Duodenal mucosa (tissue), 2 donors: ENCODE data around the gene SLC17A7.
"Not testable (repeated sequence)": the region's sequence is repeated elsewhere in the genome, so short reads cannot be mapped to it uniquely, and the experiment has no call there.

Experiments
- H3K27ac ChIP-seq: one replicate; pipeline ENCODE4 v1.7.0; 2013; ENCODE audit warnings: low read depth, low read length
- H3K27me3 ChIP-seq, 2 donors: one replicate each; pipeline ENCODE4 v1.7.0; 2013; ENCODE audit warnings: low read length in 2 of 2, control low read depth in 1 of 2; ENCODE audit not compliant: insufficient read depth in 2 of 2, control insufficient read depth in 1 of 2
- H3K36me3 ChIP-seq, 2 donors: one replicate each; pipeline ENCODE4 v1.7.0; 2013; ENCODE audit warnings: low read length in 2 of 2, control low read depth in 1 of 2; ENCODE audit not compliant: insufficient read depth in 2 of 2, control insufficient read depth in 1 of 2
- H3K4me1 ChIP-seq, 2 donors: one replicate each; pipeline ENCODE4 v1.7.0; 2013; ENCODE audit warnings: low read length in 2 of 2, control low read depth in 1 of 2; ENCODE audit not compliant: insufficient read depth in 2 of 2, control insufficient read depth in 1 of 2
- H3K4me3 ChIP-seq, 2 donors: one replicate each; pipeline ENCODE4 v1.7.0; 2013; ENCODE audit warnings: low read length in 2 of 2, low read depth in 1 of 2
- H3K9ac ChIP-seq, 2 donors: one replicate each; pipeline ENCODE4 v1.7.0; 2013; ENCODE audit warnings: low read length in 2 of 2, low read depth in 1 of 2
- H3K9me3 ChIP-seq, 2 donors: one replicate each; pipeline ENCODE4 v1.7.0; 2013; ENCODE audit warnings: low read length in 2 of 2, control low read depth in 1 of 2; ENCODE audit not compliant: control insufficient read depth in 1 of 2

Gene SLC17A7

GRCh38 chr19:49469828-49470614, 28.7 kb upstream of the SLC17A7 start:
- Histone ChIP-seq H3K4me1 (peaks cover 8 to 13% of the 10 kb centered on the region in 2 donors), H3K36me3 (peaks cover 0 to 17% of the 10 kb centered on the region in 2 donors), H3K9me3 (no peaks in the 10 kb centered on the region), H3K9ac (no peak overlapping the region), H3K27ac (peak overlapping the region; percentile 56), H3K4me3 (no peak overlapping the region), H3K27me3 (no peaks in the 10 kb centered on the region)

GRCh38 chr19:49468746-49469447, 27.6 kb upstream of the SLC17A7 start:
- no peaks in the 10 kb centered on the region for H3K9me3 ChIP-seq
- H3K4me3 ChIP-seq: no peak overlapping the region
- no peaks in the 10 kb centered on the region for H3K27me3 ChIP-seq
- H3K36me3 ChIP-seq: peaks cover 4 to 27% of the 10 kb centered on the region in 2 donors
- peaks cover 8 to 10% of the 10 kb centered on the region in 2 donors for H3K4me1 ChIP-seq
- peak overlapping the region; percentile 42 for H3K27ac ChIP-seq
- no peak overlapping the region for H3K9ac ChIP-seq

DNA sequence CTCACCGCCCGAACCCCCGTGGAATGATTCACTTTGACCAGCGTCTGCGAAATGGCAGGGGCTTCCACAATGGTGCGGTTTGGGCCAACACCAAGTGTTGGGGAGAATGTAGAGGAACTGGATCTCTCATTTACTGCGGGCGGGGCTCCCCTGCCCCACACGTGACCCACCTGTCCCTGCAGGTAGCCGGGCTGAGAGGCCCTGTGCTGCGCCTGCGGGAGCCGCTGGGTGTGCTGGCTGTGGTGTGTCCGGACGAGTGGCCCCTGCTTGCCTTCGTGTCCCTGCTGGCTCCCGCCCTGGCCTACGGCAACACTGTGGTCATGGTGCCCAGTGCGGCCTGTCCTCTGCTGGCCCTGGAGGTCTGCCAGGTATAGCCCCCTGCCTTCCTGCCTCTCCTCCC, 26.9 kb upstream of the SLC17A7 start:
- no peak overlapping the region for H3K9ac ChIP-seq
- no peak overlapping the region for H3K27ac ChIP-seq
- H3K9me3 ChIP-seq: no peaks in the 10 kb centered on the region
- peaks cover 4 to 29% of the 10 kb centered on the region in 2 donors for H3K36me3 ChIP-seq
- peaks cover 5 to 8% of the 10 kb centered on the region in 2 donors for H3K4me1 ChIP-seq
- H3K27me3 ChIP-seq: no peaks in the 10 kb centered on the region
- no peak overlapping the region for H3K4me3 ChIP-seq

- peaks cover 7 to 37% of the 10 kb centered on the region in 2 donors for H3K36me3 ChIP-seq
These were observed 24.0 kb upstream of the SLC17A7 start for GRCh38 chr19:49465371-49465770.

GRCh38 chr19:49463960-49464740, 22.8 kb upstream of the SLC17A7 start:
- Histone ChIP-seq H3K9ac (no peak overlapping the region), H3K27ac (no peak overlapping the region), H3K27me3 (no peaks in the 10 kb centered on the region), H3K36me3 (peaks cover 7 to 35% of the 10 kb centered on the region in 2 donors), H3K4me3 (no peak overlapping the region), H3K4me1 (no peaks in the 10 kb centered on the region), H3K9me3 (no peaks in the 10 kb centered on the region)

More at GRCh38 chr19:49465371-49465770, 24.0 kb upstream of the SLC17A7 start:
- Histone ChIP-seq H3K9me3 (no peaks in the 10 kb centered on the region), H3K4me1 (peaks cover 2 to 4% of the 10 kb centered on the region in 2 donors), H3K4me3 (no peak overlapping the region), H3K27me3 (no peaks in the 10 kb centered on the region), H3K9ac (no peak overlapping the region), H3K27ac (no peak overlapping the region)

DNA sequence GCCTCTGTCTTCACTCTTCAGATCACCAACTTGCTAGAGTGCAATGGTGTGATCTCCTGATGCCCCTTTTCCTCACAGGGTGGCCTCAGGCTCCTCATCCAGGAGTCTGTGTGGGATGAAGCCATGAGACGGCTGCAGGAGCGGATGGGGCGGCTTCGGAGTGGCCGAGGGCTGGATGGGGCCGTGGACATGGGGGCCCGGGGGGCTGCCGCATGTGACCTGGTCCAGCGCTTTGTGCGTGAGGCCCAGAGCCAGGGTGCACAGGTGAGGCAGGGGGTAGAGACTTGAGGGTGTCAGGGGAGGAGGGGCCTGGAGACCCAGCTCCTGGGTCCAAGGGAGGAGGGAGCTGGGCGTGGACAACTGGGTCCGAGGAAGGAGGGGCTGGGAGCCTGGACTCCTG, 21.2 kb upstream of the SLC17A7 start:
- Histone ChIP-seq H3K27me3 (no peaks in the 10 kb centered on the region), H3K4me1 (peaks cover 0 to 6% of the 10 kb centered on the region in 2 donors), H3K36me3 (peaks cover 7 to 35% of the 10 kb centered on the region in 2 donors), H3K27ac (no peak overlapping the region), H3K4me3 (no peak overlapping the region), H3K9me3 (no peaks in the 10 kb centered on the region), H3K9ac (no peak overlapping the region)

DNA sequence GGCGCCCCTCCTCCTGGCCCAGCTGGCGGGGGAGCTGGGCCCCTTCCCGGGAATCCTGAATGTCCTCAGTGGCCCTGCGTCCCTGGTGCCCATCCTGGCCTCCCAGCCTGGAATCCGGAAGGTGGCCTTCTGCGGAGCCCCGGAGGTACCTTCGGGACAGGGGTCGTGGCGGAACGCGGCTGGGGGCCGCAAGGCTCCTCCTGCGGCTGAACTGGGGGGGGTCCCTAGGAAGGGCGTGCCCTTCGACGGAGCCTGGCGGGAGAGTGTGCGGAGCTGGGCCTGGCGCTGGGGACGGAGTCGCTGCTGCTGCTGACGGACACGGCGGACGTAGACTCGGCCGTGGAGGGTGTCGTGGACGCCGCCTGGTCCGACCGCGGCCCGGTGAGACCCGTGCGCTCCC, 20.3 kb upstream of the SLC17A7 start:
- Histone ChIP-seq H3K4me3 (no peak overlapping the region), H3K9ac (no peak overlapping the region), H3K27ac (no peak overlapping the region), H3K27me3 (no peaks in the 10 kb centered on the region), H3K36me3 (peaks cover 7 to 30% of the 10 kb centered on the region in 2 donors), H3K4me1 (peaks cover 0 to 6% of the 10 kb centered on the region in 2 donors), H3K9me3 (no peaks in the 10 kb centered on the region)

DNA sequence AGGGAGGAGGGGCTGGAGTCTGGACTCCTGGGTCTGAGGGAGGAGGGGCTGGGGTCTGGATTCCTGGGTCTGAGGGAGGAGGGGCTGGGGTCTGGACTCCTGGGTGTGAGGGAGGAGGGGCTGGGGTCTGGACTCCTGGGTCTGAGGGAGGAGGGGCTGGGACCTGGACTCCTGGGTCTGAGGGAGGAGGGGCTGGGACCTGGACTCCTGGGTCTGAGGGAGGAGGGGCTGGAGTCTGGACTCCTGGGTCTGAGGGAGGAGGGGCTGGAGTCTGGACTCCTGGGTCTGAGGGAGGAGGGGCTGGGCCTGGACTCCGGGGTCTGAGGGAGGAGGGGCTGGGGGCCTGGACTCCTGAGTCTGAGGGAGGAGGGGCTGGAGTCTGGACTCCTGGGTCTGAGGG, 19.8 kb upstream of the SLC17A7 start:
- not testable (repeated sequence) for H3K27ac ChIP-seq, H3K9me3 ChIP-seq, H3K9ac ChIP-seq, H3K4me3 ChIP-seq, H3K4me1 ChIP-seq, H3K27me3 ChIP-seq
- peaks cover 7 to 27% of the 10 kb centered on the region in 2 donors for H3K36me3 ChIP-seq

GRCh38 chr19:49459388-49459787, 18.1 kb upstream of the SLC17A7 start:
- H3K36me3 ChIP-seq: peaks cover 3 to 18% of the 10 kb centered on the region in 2 donors
- peaks cover 1 to 7% of the 10 kb centered on the region in 2 donors for H3K4me1 ChIP-seq
- no peak overlapping the region for H3K4me3 ChIP-seq
- H3K9ac ChIP-seq: no peak overlapping the region
- no peaks in the 10 kb centered on the region for H3K27me3 ChIP-seq
- no peak overlapping the region for H3K27ac ChIP-seq
- no peaks in the 10 kb centered on the region for H3K9me3 ChIP-seq

DNA sequence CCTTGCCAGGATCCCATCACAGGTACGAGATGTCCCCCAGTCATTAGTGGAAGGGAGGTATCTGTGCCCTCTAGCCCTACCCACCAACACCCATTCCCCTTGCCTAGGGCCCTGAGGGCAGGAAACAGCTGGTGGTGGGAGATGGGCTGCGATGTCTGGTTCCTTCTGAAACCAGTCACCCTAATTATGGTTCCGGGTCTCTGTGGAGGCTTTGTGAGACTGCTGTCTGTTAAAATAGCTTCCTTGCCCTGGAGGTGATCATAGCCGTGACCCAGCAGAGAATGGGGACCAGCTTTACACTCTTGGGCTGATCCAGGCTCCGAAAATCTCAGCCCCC, 17.2 kb upstream of the SLC17A7 start:
- Histone ChIP-seq H3K9me3 (no peaks in the 10 kb centered on the region), H3K27ac (peak overlapping the region; percentile 20), H3K27me3 (no peaks in the 10 kb centered on the region), H3K4me1 (peaks cover 7 to 12% of the 10 kb centered on the region in 2 donors), H3K4me3 (no peak overlapping the region), H3K9ac (no peak overlapping the region), H3K36me3 (peaks cover 3 to 12% of the 10 kb centered on the region in 2 donors)
